ENCODE measurements around the gene SOBP. TPM values are rescaled to one million over a fixed set of nuclear protein-coding genes. Genes with fewer than 3 reads are reported as not detected.

SOBP gene
- total and polyA plus RNA-seq, 2 donors (not counting 3 experiments of a cell fraction or from before 2014, with no cell fraction given), result 0.35 to 6.6 TPM

DNA sequence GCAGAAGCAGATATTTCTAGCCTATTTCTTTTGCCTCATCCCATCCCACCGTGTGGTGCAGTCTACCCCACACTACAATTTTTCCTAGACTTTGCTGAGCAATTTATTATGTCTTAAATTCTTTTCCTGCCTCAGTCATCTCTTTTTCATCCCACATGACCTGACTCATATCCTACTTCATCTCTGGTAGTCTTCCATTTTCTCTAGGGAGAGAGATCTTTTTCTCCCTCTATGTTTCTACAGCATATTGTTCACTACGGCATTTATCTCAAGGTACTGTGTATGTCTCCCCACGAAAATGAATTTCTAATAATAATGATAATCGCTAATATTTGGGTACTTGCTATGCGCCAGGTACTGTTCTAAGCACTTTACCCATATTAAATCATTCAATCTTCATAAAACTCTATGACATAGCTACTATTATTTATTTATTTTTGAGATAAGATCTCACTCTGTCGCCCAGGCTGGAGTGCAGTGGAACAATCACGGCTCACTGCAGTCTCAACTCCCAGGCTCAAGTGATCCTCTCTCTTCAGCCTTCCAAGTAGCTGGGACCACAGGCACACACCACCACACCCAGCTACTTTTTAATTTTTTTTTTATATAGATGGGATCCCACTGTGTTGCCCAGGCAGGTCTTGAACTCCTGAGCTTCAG lies 46.2 kb upstream of the SOBP start:
- no peaks in the 10 kb centered on the region for H4K20me1 ChIP-seq (replicated peaks; ENCODE audit: control insufficient read depth, extremely low read depth, insufficient read depth, low read length)
- no peaks in the 10 kb centered on the region for H3K27me3 ChIP-seq (ENCODE audit: control insufficient read depth in 2 of 2, insufficient read depth in 2 of 2, low read length in 2 of 2)
- H3K4me2 ChIP-seq (ENCODE audit: insufficient read depth, low read length), result no peak overlapping the region
- dilution Hi-C loops (cut with MboI; ENCODE audit: extremely low pct_ligation_motif_present, low sequenced_read_pairs) (no loop called here), intact Hi-C loops (cut with micrococcal nuclease) (no loop called here)
- no peaks in the 10 kb centered on the region for H3K36me3 ChIP-seq (ENCODE audit: control insufficient read depth in 2 of 2, extremely low read depth in 1 of 2, insufficient read depth in 2 of 2, low read length in 2 of 2)
- H2AFZ ChIP-seq (ENCODE audit: low read depth, low read length), result no peak overlapping the region
- H3K9ac ChIP-seq (replicated peaks; ENCODE audit: extremely low read depth, insufficient read depth, low read length), result no peak overlapping the region
- H3K27ac ChIP-seq (ENCODE audit: insufficient read depth, low read depth, low read length), result no peak overlapping the region
- FAIRE-seq, result no peak
- H3K4me3 ChIP-seq (replicated peaks in 1 of 3; ENCODE audit: insufficient read depth in 1 of 3, low read depth in 1 of 3, low read length in 3 of 3), result no peak overlapping the region
- TF ChIP-seq MAX (IDR thresholded peaks at IDR 0.05; ENCODE audit: insufficient read depth, insufficient read length), result no peak
- TF ChIP-seq GATA2 (IDR thresholded peaks at IDR 0.05; ENCODE audit: insufficient read depth, insufficient read length, low read depth, low read length), result peak; percentile 77
- no peak for TF ChIP-seq MYC (IDR thresholded peaks at IDR 0.05; ENCODE audit: low read depth, low read length)
- no peak for TF ChIP-seq JUN (IDR thresholded peaks at IDR 0.05; ENCODE audit: borderline replicate concordance, insufficient read depth, insufficient read length, low read depth)
- TF ChIP-seq POLR2A (IDR thresholded peaks at IDR 0.05; ENCODE audit: low read depth, low read length), result no peak
- TF ChIP-seq FOS (IDR thresholded peaks at IDR 0.05; ENCODE audit: borderline replicate concordance, insufficient read depth, low read length), result no peak
- no peak for TF ChIP-seq POLR2AphosphoS5 (IDR thresholded peaks at IDR 0.05; ENCODE audit: insufficient read depth, low read depth, low read length)
- CTCF ChIA-PET, result interaction anchor here (0.8 to 1.7 kb wide), 6 partner anchors 8 to 423 kb away, joined by 3 to 11 read pairs (median 4); partner anchors contain the start of gene PDSS2
- peaks cover 3% of the 10 kb centered on the region for H3K79me2 ChIP-seq (ENCODE audit: control insufficient read depth, insufficient read depth, low read length)
- no peaks in the 10 kb centered on the region for H3K9me1 ChIP-seq (replicated peaks; ENCODE audit: control insufficient read depth, extremely low read depth, insufficient read depth, low read length)
- POLR2A ChIA-PET, result interaction anchor here (0.7 kb wide), 1 partner anchor 16 kb away, joined by 3 read pairs; the partner anchor contains the start of gene PDSS2
- no TSS peak for BruUV-seq (replicated peaks)
- no peaks in the 10 kb centered on the region for H3K9me3 ChIP-seq (replicated peaks; ENCODE audit: control insufficient read depth, insufficient read depth, low read length)
- DNase-seq (ENCODE audit: low read depth, low spot score), result peak; percentile 29
- H3K4me1 ChIP-seq (ENCODE audit: control insufficient read depth, extremely low read depth, insufficient read depth, low read length), result no peaks in the 10 kb centered on the region

DNA sequence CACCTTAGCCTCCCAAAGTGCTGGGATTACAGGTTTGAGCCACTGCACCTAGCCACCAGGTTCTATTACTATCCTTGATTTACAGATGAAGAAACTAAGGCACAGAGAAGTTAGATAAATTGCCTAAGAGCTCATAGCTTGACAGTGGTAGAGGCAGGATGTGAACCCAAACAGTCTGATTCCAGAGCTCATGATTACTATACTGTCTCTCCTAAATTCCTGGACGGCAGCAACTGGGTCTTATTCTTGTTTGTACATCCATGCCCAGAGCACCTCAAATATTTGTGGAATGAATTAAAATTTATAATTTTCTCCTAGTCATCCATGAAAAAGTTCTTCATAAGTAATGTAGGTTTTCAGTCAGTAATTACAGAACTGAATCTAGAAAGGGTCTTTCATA lies 45.6 kb upstream of the SOBP start:
- POLR2A ChIA-PET, result interaction anchor here (0.7 kb wide), 1 partner anchor 15 kb away, joined by 3 read pairs; the partner anchor contains the start of gene PDSS2
- Histone ChIP-seq H3K27me3 (ENCODE audit: control insufficient read depth in 2 of 2, insufficient read depth in 2 of 2, low read length in 2 of 2) (no peaks in the 10 kb centered on the region), H4K20me1 (replicated peaks; ENCODE audit: control insufficient read depth, extremely low read depth, insufficient read depth, low read length) (no peaks in the 10 kb centered on the region), H3K27ac (ENCODE audit: insufficient read depth, low read depth, low read length) (no peak overlapping the region), H3K4me3 (replicated peaks in 1 of 3; ENCODE audit: insufficient read depth in 1 of 3, low read depth in 1 of 3, low read length in 3 of 3) (no peak overlapping the region), H3K9ac (replicated peaks; ENCODE audit: extremely low read depth, insufficient read depth, low read length) (no peak overlapping the region), H3K79me2 (ENCODE audit: control insufficient read depth, insufficient read depth, low read length) (peaks cover 3% of the 10 kb centered on the region), H2AFZ (ENCODE audit: low read depth, low read length) (no peak overlapping the region), H3K4me2 (ENCODE audit: insufficient read depth, low read length) (no peak overlapping the region), H3K9me1 (replicated peaks; ENCODE audit: control insufficient read depth, extremely low read depth, insufficient read depth, low read length) (no peaks in the 10 kb centered on the region), H3K9me3 (replicated peaks; ENCODE audit: control insufficient read depth, insufficient read depth, low read length) (no peaks in the 10 kb centered on the region), H3K4me1 (ENCODE audit: control insufficient read depth, extremely low read depth, insufficient read depth, low read length) (no peaks in the 10 kb centered on the region), H3K36me3 (ENCODE audit: control insufficient read depth in 2 of 2, extremely low read depth in 1 of 2, insufficient read depth in 2 of 2, low read length in 2 of 2) (no peaks in the 10 kb centered on the region)
- intact Hi-C loops (cut with micrococcal nuclease) (no loop called here), dilution Hi-C loops (cut with MboI; ENCODE audit: extremely low pct_ligation_motif_present, low sequenced_read_pairs) (no loop called here)
- DNase-seq (ENCODE audit: low read depth, low spot score) (no peak), FAIRE-seq (no peak)
- CTCF ChIA-PET, result interaction anchor here (0.8 to 1.7 kb wide), 7 partner anchors 8 to 423 kb away, joined by 3 to 11 read pairs (median 3); partner anchors contain the start of gene PDSS2
- no TSS peak for BruUV-seq (replicated peaks)
- TF ChIP-seq POLR2AphosphoS5 (IDR thresholded peaks at IDR 0.05; ENCODE audit: insufficient read depth, low read depth, low read length) (no peak), POLR2A (IDR thresholded peaks at IDR 0.05; ENCODE audit: low read depth, low read length) (no peak), GATA2 (IDR thresholded peaks at IDR 0.05; ENCODE audit: insufficient read depth, insufficient read length, low read depth, low read length) (no peak), JUN (IDR thresholded peaks at IDR 0.05; ENCODE audit: borderline replicate concordance, insufficient read depth, insufficient read length, low read depth) (no peak), MYC (IDR thresholded peaks at IDR 0.05; ENCODE audit: low read depth, low read length) (no peak), EZH2 (IDR thresholded peaks at IDR 0.05; ENCODE audit: borderline replicate concordance, low read depth, low read length, severe bottlenecking) (no peak), MAX (IDR thresholded peaks at IDR 0.05; ENCODE audit: insufficient read depth, insufficient read length) (no peak), FOS (IDR thresholded peaks at IDR 0.05; ENCODE audit: borderline replicate concordance, insufficient read depth, low read length) (no peak)
- TF ChIP-seq, protein P1, sequence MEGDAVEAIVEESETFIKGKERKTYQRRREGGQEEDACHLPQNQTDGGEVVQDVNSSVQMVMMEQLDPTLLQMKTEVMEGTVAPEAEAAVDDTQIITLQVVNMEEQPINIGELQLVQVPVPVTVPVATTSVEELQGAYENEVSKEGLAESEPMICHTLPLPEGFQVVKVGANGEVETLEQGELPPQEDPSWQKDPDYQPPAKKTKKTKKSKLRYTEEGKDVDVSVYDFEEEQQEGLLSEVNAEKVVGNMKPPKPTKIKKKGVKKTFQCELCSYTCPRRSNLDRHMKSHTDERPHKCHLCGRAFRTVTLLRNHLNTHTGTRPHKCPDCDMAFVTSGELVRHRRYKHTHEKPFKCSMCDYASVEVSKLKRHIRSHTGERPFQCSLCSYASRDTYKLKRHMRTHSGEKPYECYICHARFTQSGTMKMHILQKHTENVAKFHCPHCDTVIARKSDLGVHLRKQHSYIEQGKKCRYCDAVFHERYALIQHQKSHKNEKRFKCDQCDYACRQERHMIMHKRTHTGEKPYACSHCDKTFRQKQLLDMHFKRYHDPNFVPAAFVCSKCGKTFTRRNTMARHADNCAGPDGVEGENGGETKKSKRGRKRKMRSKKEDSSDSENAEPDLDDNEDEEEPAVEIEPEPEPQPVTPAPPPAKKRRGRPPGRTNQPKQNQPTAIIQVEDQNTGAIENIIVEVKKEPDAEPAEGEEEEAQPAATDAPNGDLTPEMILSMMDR (IDR thresholded peaks at IDR 0.05; ENCODE audit: extremely low read depth in 1 of 2, insufficient read depth in 1 of 2, low read depth in 1 of 2, low read length in 2 of 2), result no peak
